Lower leg skin (tissue), 3 donors: ENCODE data around the gene RPL27.

Source experiments
- CTCF ChIP-seq, 3 donors: fragments of 450-650 bp; IDR thresholded peaks; one replicate each; pipeline ENCODE4 v1.5.1; 2016; ENCODE audit warnings: antibody characterized with exemption in 3 of 3, mild to moderate bottlenecking in 3 of 3, moderate library complexity in 2 of 3
- POLR2A ChIP-seq, 2 donors: fragments of 450-650 bp; IDR thresholded peaks; one replicate each; pipeline ENCODE4 v1.6.1; 2016 to 2017; ENCODE audit warnings: antibody characterized with exemption in 2 of 2, mild to moderate bottlenecking in 1 of 2, moderate library complexity in 1 of 2

- no peak for TF ChIP-seq CTCF (IDR thresholded peaks at IDR 0.05)
- TF ChIP-seq POLR2A (IDR thresholded peaks at IDR 0.05), result no peak
Observed at GRCh38 chr17:43014020-43014648, 15.9 kb downstream of the RPL27 start.
